ENCODE results near the gene NOL3. TPM values are rescaled to one million over a fixed set of nuclear protein-coding genes. Genes with fewer than 3 reads are reported as not detected.

The NOL3 gene
- total RNA-seq, 1 experiment from 2014 or later: 24.1 TPM

DNA sequence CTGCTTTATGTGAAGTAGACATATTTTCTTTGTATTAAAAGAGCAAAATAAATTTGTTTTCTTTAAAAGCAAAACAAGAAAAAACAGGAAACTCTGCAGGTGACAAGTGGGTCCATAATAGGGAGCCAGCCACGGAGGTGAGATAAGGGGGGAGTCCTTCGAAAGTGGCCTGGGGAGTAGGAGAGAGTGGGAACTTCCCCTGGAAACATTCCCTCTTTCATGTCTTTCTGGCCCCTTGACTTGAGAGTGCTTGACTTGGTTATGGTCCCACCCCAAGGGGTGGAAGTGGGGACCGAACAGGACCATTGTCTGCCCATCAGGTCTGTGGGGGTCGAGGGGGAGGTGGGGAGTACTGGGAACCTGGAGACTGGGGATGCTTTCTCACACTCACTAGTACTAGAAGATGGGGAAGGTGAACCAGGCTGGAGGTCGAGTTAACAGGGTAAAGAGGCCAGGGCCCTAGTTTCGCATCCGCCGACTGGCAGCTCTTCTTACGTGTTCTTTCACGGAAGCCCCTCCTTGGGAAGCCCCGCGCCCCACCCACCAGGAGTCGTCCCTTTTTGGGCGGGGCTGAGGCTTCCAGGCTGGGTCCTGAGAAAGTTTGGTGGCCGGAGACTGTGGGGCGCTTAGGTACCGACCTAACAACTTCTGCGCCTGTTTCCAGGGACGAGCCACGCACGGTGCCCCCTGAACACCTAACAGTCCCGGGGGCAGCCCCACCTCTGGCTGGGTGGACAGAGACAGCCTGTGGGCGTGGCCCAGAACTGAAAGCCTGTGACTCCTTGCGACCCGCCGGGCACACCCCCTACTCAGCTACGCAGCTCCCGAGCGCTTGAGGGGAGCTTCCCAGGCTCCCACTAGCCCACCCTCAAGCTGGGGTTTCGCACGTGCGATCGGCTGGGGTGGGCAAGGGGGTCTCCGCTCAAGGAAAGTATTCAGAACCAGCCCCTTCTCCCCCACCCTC lies 11.4 kb upstream of the NOL3 start:
- peak overlapping the region; percentile 29 for H3K27ac ChIP-seq

DNA sequence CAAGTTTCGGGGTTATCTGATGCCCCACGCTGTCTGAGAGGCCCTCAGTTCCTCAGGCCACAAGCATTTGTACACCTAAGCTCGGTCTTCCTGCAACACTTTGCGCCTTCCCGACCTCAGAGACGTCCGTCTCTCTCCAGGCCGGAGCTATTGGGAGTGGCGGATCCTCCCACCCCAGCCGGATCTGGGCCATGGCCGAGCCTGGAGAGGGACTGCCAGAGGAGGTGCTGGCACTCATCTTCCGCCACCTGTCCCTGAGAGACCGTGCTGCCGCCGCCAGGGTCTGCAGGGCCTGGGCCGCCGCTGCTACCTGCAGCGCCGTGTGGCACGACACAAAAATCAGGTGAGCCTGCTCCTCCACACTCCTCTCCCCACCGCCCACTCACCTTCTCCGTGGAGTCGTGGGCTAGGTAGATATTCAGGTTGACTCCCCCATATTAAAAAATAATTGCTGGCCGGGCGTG lies 8.7 kb upstream of the NOL3 start:
- no peak overlapping the region for H3K27ac ChIP-seq
- peaks cover 17% of the 10 kb centered on the region for H3K4me1 ChIP-seq (replicated peaks)
- H3K4me3 ChIP-seq: no peak overlapping the region
- H3K27me3 ChIP-seq (replicated peaks): no peaks in the 10 kb centered on the region
- peaks cover 10% of the 10 kb centered on the region for H3K36me3 ChIP-seq
- H3K9me3 ChIP-seq (replicated peaks): no peaks in the 10 kb centered on the region
- DNase-seq (ENCODE audit: low read depth in 1 of 2, low spot score in 2 of 2): no peak

More for the DNA sequence above, 11.4 kb upstream of the NOL3 start:
- Histone ChIP-seq H3K4me3 (peak overlapping the region; percentile 70), H3K36me3 (peaks cover 14% of the 10 kb centered on the region), H3K4me1 (replicated peaks) (peaks cover 24% of the 10 kb centered on the region), H3K9me3 (replicated peaks) (no peaks in the 10 kb centered on the region), H3K27me3 (replicated peaks) (no peaks in the 10 kb centered on the region)
- peak; percentile 52 to 63 for DNase-seq (ENCODE audit: low read depth in 1 of 2, low spot score in 2 of 2)

DNA sequence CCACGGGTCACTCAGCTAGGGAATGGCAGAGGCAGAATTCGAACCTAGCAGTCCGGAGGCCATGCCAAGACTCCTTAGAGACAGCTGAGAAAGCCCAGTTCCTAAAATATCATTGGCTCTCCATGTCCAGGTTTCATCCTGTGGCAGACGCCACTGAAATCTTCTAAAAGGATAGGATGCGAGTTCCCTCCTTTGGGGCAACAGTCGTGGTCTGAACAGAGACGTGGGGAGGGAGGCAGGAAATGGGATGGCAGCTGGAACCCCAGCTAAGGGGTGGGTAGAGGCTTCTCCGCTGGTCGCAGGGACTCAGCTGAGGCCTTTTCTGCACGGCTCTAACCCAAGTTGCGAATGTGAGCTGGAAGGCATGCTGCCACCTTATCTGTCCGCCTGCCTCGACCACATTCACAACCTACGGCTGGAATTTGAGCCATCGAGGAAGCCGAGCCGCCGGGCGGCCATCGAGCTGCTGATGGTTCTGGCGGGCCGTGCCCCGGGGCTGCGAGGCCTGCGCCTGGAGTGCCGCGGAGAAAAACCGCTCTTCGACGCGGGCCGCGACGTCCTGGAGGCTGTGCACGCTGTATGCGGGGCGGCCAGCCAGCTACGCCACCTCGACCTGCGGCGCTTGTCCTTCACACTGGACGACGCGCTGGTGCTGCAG lies 7.7 kb upstream of the NOL3 start:
- no peak for DNase-seq (ENCODE audit: low read depth in 1 of 2, low spot score in 2 of 2)
- Histone ChIP-seq H3K27ac (no peak overlapping the region), H3K9me3 (replicated peaks) (no peaks in the 10 kb centered on the region), H3K4me3 (no peak overlapping the region), H3K36me3 (peaks cover 10% of the 10 kb centered on the region), H3K27me3 (replicated peaks) (no peaks in the 10 kb centered on the region), H3K4me1 (replicated peaks) (peaks cover 17% of the 10 kb centered on the region)

DNA sequence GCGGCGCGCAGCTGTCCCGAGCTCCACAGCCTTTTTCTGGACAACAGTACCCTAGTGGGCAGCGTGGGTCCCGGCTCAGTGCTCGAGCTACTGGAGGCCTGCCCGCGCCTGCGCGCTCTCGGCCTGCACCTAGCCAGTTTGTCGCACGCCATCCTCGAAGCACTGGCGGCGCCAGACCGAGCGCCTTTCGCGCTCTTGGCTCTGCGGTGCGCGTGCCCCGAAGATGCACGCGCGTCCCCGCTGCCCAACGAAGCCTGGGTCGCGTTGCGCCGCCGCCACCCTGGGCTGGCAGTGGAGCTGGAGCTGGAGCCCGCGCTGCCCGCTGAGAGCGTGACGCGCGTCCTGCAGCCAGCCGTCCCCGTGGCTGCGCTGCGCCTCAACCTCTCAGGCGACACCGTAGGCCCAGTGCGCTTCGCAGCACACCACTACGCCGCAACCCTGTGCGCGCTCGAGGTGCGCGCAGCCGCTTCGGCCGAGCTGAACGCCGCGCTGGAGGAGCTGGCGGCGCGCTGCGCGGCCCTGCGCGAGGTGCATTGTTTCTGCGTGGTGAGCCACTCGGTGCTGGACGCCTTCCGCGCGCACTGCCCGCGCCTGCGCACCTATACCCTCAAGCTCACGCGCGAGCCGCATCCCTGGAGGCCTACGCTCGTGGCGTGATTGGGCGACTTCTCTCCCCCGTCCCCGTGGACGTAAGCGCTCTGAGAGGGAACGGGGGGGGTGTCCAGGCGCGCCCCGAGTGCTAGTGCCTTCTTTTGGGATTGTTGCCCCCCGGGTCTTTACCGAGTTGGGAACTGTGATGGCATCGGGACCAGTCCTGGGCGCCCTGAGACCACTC lies 7.0 kb upstream of the NOL3 start:
- peaks cover 10% of the 10 kb centered on the region for H3K36me3 ChIP-seq
- H3K9me3 ChIP-seq (replicated peaks): no peaks in the 10 kb centered on the region
- no peaks in the 10 kb centered on the region for H3K27me3 ChIP-seq (replicated peaks)
- H3K4me3 ChIP-seq: no peak overlapping the region
- H3K27ac ChIP-seq: no peak overlapping the region
- no peak for DNase-seq (ENCODE audit: low read depth in 1 of 2, low spot score in 2 of 2)
- peaks cover 17% of the 10 kb centered on the region for H3K4me1 ChIP-seq (replicated peaks)

DNA sequence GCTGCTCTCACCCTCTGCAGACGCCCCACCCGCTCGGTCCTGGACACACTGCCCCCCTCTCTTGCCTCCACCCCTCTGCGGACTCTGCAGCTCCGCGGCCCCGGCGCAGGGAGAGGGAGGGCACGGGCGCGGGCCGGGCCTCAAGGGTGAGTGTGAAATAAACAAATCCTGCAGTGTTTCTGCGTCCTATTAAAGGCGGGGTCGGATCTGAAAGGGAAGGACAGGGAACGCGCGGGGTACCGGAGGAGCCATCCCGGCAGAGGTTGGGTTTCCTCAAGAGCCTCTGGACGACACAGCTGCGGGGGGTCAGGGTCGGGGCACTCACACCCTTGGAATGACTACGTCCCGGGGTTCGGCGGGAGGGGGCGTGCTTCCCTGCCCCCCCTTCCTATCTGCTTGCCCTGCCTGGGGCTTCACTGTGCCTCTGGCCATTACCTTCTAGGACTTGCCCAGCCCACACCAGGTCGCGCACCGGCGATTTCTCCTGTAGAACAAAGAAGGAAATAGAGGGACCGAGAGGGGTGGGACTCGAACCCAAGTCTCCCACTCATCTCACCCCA lies 6.3 kb upstream of the NOL3 start:
- Histone ChIP-seq H3K27ac (no peak overlapping the region), H3K27me3 (replicated peaks) (no peaks in the 10 kb centered on the region), H3K4me3 (no peak overlapping the region), H3K36me3 (peaks cover 10% of the 10 kb centered on the region), H3K4me1 (replicated peaks) (peaks cover 12% of the 10 kb centered on the region), H3K9me3 (replicated peaks) (no peaks in the 10 kb centered on the region)
- DNase-seq (ENCODE audit: low read depth in 1 of 2, low spot score in 2 of 2): no peak

DNA sequence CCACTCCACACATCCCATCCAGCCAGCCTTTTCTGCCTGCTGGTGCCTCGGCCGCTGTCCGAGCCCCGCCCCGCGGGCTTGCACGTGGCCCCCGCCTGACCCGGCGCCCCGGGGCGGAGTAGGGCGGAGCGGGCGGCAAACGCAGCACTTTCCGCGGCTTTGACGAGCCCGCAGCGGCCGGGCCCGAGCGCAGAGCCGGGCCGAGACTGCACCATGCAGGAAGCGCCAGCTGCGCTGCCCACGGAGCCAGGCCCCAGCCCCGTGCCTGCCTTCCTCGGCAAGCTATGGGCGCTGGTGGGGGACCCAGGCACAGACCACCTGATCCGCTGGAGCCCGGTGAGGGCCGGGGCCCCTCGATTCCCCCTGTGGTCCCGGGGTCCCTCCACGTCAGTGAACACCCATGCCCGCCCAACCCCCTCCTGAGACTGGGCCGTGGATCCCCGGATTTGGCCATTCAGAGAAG lies 5.7 kb upstream of the NOL3 start, which contains the start of gene HSF4:
Gene HSF4 (plus strand): TSS at position 147 of the 463 bp plus-strand sequence. CDS start 67 bp downstream, at position 214.
- Histone ChIP-seq H3K4me1 (replicated peaks) (peaks cover 14% of the 10 kb centered on the region), H3K27ac (no peak within 1 kb of the TSS), H3K9me3 (replicated peaks) (no peaks in the 10 kb centered on the region), H3K27me3 (replicated peaks) (no peaks in the 10 kb centered on the region), H3K4me3 (no peak within 1 kb of the TSS), H3K36me3 (peaks cover 7% of the 10 kb centered on the region)
- no peak for DNase-seq (ENCODE audit: low read depth in 1 of 2, low spot score in 2 of 2)

DNA sequence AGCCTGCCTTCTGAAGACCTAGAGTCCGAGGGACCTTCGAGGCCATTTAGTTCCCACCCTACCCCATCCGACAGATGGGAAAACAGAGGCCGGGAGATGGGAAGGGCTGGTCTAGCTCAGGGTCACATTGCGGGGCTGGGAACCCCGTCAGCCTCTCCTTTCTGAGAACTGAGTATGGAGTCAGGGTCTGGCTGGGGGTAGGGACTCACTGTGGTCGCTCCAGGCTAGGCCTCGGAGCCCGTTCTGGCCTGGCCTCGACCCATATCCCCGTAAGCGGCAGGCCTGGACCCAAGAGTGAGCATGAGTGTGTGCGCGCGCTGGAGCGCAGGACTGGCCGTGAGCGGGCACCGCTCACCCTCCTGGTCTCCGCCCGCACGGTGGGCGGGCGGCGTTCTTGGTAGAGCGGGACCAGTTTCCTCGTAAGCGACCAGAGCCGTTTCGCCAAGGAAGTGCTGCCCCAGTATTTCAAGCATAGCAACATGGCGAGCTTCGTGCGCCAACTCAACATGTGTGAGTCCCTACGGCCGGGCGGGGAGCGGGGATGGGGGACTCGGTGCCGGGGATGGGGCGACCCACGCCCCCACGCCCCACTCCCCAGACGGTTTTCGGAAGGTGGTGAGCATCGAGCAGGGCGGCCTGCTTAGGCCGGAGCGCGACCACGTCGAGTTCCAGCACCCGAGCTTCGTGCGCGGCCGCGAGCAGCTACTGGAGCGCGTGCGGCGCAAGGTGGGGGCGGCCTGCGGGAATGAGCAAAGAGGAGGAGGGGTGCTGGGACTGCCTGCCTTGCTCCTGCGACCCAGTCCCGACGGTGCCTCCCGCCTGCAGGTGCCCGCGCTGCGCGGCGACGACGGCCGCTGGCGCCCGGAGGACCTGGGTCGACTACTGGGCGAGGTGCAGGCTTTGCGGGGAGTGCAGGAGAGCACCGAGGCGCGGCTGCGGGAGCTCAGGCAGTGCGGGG lies 4.9 kb upstream of the NOL3 start:
- H3K36me3 ChIP-seq: peaks cover 6% of the 10 kb centered on the region; the same call in 1 of the 2 replicates
- H3K9me3 ChIP-seq (replicated peaks): no peaks in the 10 kb centered on the region
- DNase-seq (ENCODE audit: low read depth in 1 of 2, low spot score in 2 of 2): no peak
- H3K4me1 ChIP-seq (replicated peaks): peaks cover 16% of the 10 kb centered on the region
- H3K27me3 ChIP-seq (replicated peaks): no peaks in the 10 kb centered on the region
- no peak overlapping the region for H3K4me3 ChIP-seq
- H3K27ac ChIP-seq: no peak overlapping the region

DNA sequence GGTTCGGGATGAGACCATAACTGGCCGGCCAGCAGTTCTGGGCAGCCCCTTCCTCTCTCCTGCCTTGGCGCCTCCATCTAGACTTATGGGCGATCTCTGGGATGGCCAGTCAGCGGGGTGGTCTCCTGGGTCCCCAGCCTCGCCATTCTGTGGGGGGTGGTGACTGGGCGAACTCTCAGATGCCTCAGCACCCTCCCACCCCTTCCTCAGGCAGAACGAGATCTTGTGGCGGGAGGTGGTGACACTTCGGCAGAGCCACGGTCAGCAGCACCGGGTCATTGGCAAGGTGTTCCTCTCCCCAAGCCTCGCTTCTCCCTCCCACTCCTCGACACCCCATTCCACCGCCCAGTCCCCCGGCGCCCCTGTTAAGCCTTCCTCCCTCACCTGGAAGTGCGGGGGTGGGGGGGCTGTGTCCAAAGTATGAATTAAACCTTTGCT lies 4.2 kb upstream of the NOL3 start:
- H3K4me1 ChIP-seq (replicated peaks): peaks cover 17% of the 10 kb centered on the region
- no peaks in the 10 kb centered on the region for H3K9me3 ChIP-seq (replicated peaks)
- no peak overlapping the region for H3K27ac ChIP-seq
- H3K36me3 ChIP-seq: peaks cover 6% of the 10 kb centered on the region; the same call in 1 of the 2 replicates
- no peak overlapping the region for H3K4me3 ChIP-seq
- H3K27me3 ChIP-seq (replicated peaks): no peaks in the 10 kb centered on the region
- no peak for DNase-seq (ENCODE audit: low read depth in 1 of 2, low spot score in 2 of 2)

DNA sequence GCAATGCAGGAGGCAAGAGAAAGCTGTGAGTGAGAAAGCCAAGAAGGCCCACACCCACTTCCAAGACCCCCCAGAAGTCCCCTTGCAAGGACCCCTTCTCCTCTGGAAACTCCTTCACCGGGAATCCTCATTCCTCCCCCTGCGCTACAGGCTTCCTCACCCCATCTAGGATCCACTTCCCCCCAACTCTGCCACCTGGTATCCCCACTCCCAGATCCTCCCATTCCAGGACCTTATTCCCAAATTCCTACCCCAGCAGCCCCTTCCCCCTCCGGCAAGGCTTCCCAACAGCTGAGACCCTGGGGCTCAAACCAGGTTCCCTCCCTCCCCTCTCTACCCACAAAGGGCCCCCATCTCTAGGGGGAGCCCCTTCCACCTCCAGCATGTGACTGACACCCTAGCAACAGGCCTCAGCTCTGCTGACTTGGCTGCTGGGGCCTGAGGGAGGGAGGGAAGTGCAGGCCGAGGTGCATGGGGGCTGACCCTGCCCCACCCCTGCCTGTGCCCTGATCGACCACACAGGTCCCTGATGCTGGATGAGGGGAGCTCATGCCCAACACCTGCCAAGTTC lies 3.7 kb upstream of the NOL3 start:
- Histone ChIP-seq H3K27ac (no peak overlapping the region), H3K36me3 (peaks cover 6% of the 10 kb centered on the region; the same call in 1 of the 2 replicates), H3K27me3 (replicated peaks) (no peaks in the 10 kb centered on the region), H3K4me1 (replicated peaks) (peaks cover 19% of the 10 kb centered on the region), H3K9me3 (replicated peaks) (no peaks in the 10 kb centered on the region), H3K4me3 (no peak overlapping the region)
- DNase-seq (ENCODE audit: low read depth in 1 of 2, low spot score in 2 of 2): no peak

DNA sequence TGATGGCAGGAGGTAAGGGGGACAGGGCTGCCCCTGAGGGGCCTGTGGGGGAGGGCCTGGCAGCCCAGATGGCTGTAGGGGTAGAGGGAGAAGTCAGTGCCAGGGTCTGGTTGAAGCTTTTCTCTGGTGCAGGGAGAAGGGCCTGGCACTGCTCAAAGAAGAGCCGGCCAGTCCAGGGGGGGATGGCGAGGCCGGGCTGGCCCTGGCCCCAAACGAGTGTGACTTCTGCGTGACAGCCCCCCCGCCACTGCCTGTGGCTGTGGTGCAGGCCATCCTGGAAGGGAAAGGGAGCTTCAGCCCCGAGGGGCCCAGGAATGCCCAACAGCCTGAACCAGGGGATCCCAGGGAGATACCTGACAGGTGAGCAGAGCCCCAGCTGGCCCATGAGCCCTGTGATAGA lies 2.8 kb upstream of the NOL3 start:
- Histone ChIP-seq H3K27me3 (replicated peaks) (no peaks in the 10 kb centered on the region), H3K4me3 (no peak overlapping the region), H3K27ac (no peak overlapping the region), H3K9me3 (replicated peaks) (no peaks in the 10 kb centered on the region), H3K36me3 (peaks cover 6% of the 10 kb centered on the region; the same call in 1 of the 2 replicates), H3K4me1 (replicated peaks) (peaks cover 19% of the 10 kb centered on the region)
- no peak for DNase-seq (ENCODE audit: low read depth in 1 of 2, low spot score in 2 of 2)

DNA sequence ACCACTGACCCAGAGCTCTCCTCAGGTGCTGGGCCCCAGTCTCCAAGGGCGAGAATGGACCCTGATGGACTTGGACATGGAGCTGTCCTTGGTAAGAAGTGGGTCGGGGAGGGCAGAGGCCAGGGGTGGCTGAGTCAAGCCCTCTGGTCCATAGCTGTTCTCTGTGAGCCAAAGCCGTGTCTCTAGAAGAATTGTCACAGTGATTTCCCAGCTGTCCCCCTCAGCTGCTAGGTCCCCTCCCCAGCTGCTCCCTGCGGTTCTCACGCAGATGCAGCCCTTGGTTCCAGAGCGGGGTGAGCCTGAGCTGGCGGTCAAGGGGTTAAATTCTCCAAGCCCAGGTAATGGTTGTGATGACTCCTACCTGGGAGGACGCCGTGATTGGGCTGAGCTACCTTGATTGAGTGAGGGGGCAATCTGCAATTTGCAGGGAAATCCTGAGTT lies 1.3 kb upstream of the NOL3 start:
- Histone ChIP-seq H3K27ac (no peak overlapping the region), H3K4me3 (no peak overlapping the region), H3K27me3 (replicated peaks) (no peaks in the 10 kb centered on the region), H3K9me3 (replicated peaks) (no peaks in the 10 kb centered on the region), H3K4me1 (replicated peaks) (peaks cover 29% of the 10 kb centered on the region), H3K36me3 (no peaks in the 10 kb centered on the region)
- no peak for DNase-seq (ENCODE audit: low read depth in 1 of 2, low spot score in 2 of 2)

Data from SJSA1 (cell line).